Spleen (tissue), 11 donors: ENCODE data around the gene LCA5L. TPM values are rescaled to one million over a fixed set of nuclear protein-coding genes. Genes with fewer than 3 reads are reported as not detected.

Source experiments
- DNase-seq: peaks from one replicate; pipeline ENCODE4 v3.0.0-alpha.2; 2020
- H3K27ac ChIP-seq, 8 donors: fragments of 200-600 bp; sonication (generic) in 7 of 8; 1 replicate in 4 of 8; 2 replicates in 4 of 8; pipeline versions ENCODE4 v1.5.0 to v1.8.0; 2016 to 2021; ENCODE audit warnings: inconsistent platforms in 4 of 8, mild to moderate bottlenecking in 4 of 8, moderate library complexity in 1 of 8
- H3K27me3 ChIP-seq, 7 donors: fragments of 200-600 bp; sonication (generic) in 6 of 7; replicated peaks in 1 of 7; 1 replicate in 4 of 7; 2 replicates in 3 of 7; pipeline versions ENCODE4 v1.5.0 to v1.8.0; 2016 to 2021; ENCODE audit warnings: inconsistent platforms in 3 of 7, mild to moderate bottlenecking in 1 of 7
- H3K36me3 ChIP-seq, 6 donors: fragments of 200-600 bp; sonication (generic) in 5 of 6; 1 replicate in 4 of 6; 2 replicates in 2 of 6; pipeline versions ENCODE4 v1.5.0 to v1.8.0; 2016 to 2021; ENCODE audit warnings: inconsistent platforms in 2 of 6
- H3K4me1 ChIP-seq, 6 donors: fragments of 200-600 bp; sonication (generic) in 5 of 6; 1 replicate in 3 of 6; 2 replicates in 3 of 6; pipeline versions ENCODE4 v1.5.0 to v1.8.0; 2016 to 2021; ENCODE audit warnings: inconsistent platforms in 3 of 6
- H3K4me3 ChIP-seq, 8 donors: fragments of 200-600 bp; sonication (generic) in 7 of 8; 1 replicate in 4 of 8; 2 replicates in 4 of 8; pipeline versions ENCODE4 v1.5.0 to v1.8.0; 2016 to 2021; ENCODE audit warnings: inconsistent platforms in 4 of 8, mild to moderate bottlenecking in 4 of 8, moderate library complexity in 2 of 8
- H3K9me3 ChIP-seq, 8 donors: fragments of 200-600 bp; sonication (generic) in 7 of 8; 1 replicate in 4 of 8; 2 replicates in 4 of 8; pipeline versions ENCODE4 v1.5.0 to v1.8.0; 2016 to 2021; ENCODE audit warnings: inconsistent platforms in 4 of 8
- CTCF ChIP-seq, 11 experiments: fragments of 200-600 bp in 7 of 11; fragments of 450-650 bp in 4 of 11; sonication (generic) in 4 of 11; IDR thresholded peaks in 8 of 11; conservative IDR thresholded peaks in 3 of 11; 1 replicate in 7 of 11; 2 replicates in 4 of 11; pipeline versions ENCODE4 v1.4.0 to v1.8.0; 2016 to 2021; ENCODE audit warnings: antibody characterized with exemption in 11 of 11, inconsistent platforms in 4 of 11, mild to moderate bottlenecking in 1 of 11
- POLR2A ChIP-seq, 3 donors: fragments of 450-650 bp; IDR thresholded peaks; one replicate each; pipeline ENCODE4 v1.5.1; 2017; ENCODE audit warnings: antibody characterized with exemption in 3 of 3, mild to moderate bottlenecking in 1 of 3
- POLR2AphosphoS5 ChIP-seq, 3 donors: sonication (generic); formaldehyde crosslinking; IDR thresholded peaks; one replicate each; pipeline ENCODE4 v1.5.1; 2017; ENCODE audit warnings: antibody characterized with exemption in 3 of 3
- WGBS, 5 donors: extraction: QIAGEN DNeasy Blood & Tissue Kit in 3 of 5; methylation state at CpG; one replicate each; pipeline versions ENCODE4 v1.1.5 to v1.1.7; 2013 to 2018; 5-methylcytosine and 5-hydroxymethylcytosine counted together
- intact Hi-C: fragments of 100-400 bp; cut with DNase I; formaldehyde crosslinking; loops from one replicate; pipeline ENCODE4 v1.15.0; 2023; ENCODE audit warnings: low total_unique reads
- polyA plus RNA-seq, 3 donors: library from polyadenylated mRNA; stranded (reverse); fragments of 200-250 nt; gene quantifications; one replicate each; pipeline ENCODE4 v1.2.1, GENCODE V29; 2013
- total RNA-seq, 7 donors: library from RNA; depleted of rRNA in 3 of 7; stranded (reverse); fragments of >200 nt in 3 of 7; fragmentation: NEBNext Ultra II Directional in 4 of 7; extraction: Animal tissue kit (Norgen Biotek cat#: 25700) in 4 of 7; gene quantifications; one replicate each; pipeline versions ENCODE4 v1.1.0 to v1.2.1, GENCODE V29; 2016 to 2021
- donor health status: healthy with polysubstance abuse.
- donor health status: DM: no; HTN: no; CAD: no; lungs with moderate emphysema.
- donor health status: DM: no; HTN: no; CAD: no.
- donor health status: Bipolar disorder and iron deficiency.
- donor health status: healthy.
- donor health status: DM: no; HTN: no; CAD: no.
- donor health status: DM: yes; HTN: yes; CAD: no.

Gene LCA5L
- total and polyA plus RNA-seq, 10 donors = 0.26 to 1.3 (median 0.46) TPM; not detected in 1

- WGBS, 5 donors = 76 to 91% (median 86%) methylated on average over 3 of the region's 3 CpGs
- no peaks in the 10 kb centered on the region for H3K9me3 ChIP-seq
- no peaks in the 10 kb centered on the region for H3K27me3 ChIP-seq
- no peak for TF ChIP-seq POLR2AphosphoS5 (IDR thresholded peaks at IDR 0.05)
- TF ChIP-seq CTCF (IDR thresholded peaks at IDR 0.05 in 8 of 11, conservative IDR thresholded peaks at IDR 0.05 in 3 of 11) = no peak
- no peaks in the 10 kb centered on the region for H3K4me1 ChIP-seq
- no peak overlapping the region for H3K4me3 ChIP-seq
- H3K27ac ChIP-seq = no peak overlapping the region
- intact Hi-C loops = no loop called here
- DNase-seq = no peak
- H3K36me3 ChIP-seq = no peaks in the 10 kb centered on the region
Measured at GRCh38 chr21:39481886-39482285, 36.3 kb upstream of the LCA5L start.

- intact Hi-C loops = no loop called here
- Histone ChIP-seq H3K4me1 (no peaks in the 10 kb centered on the region), H3K36me3 (no peaks in the 10 kb centered on the region), H3K9me3 (no peaks in the 10 kb centered on the region), H3K4me3 (no peak overlapping the region), H3K27ac (no peak overlapping the region), H3K27me3 (no peaks in the 10 kb centered on the region)
- TF ChIP-seq CTCF (IDR thresholded peaks at IDR 0.05 in 8 of 11, conservative IDR thresholded peaks at IDR 0.05 in 3 of 11) (no peak), POLR2AphosphoS5 (IDR thresholded peaks at IDR 0.05) (no peak), POLR2A (IDR thresholded peaks at IDR 0.05) (no peak)
- 81 to 91% (median 90%) methylated on average over 4 of the region's 4 CpGs for WGBS, 5 donors
- no peak for DNase-seq
Measured at GRCh38 chr21:39480271-39480670, 34.7 kb upstream of the LCA5L start.

DNA sequence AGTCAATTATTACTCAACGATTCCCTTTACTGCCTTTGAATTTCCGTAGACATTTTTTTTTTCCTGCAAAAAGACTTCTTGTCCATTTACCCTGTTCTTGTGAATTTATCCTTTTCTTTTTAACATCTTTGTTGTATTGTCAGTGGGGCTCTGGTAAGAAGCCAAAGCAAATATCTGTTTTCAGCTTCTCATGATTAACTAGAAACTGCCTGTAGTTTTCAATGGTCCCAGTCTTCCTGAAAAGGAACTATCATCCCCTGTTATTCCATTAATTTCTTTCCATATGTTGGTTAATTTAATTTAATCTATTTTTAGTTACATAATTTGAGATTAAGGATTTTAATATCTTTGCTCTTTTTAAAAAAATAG, 34.2 kb upstream of the LCA5L start:
- Histone ChIP-seq H3K4me1 (no peaks in the 10 kb centered on the region), H3K4me3 (no peak overlapping the region), H3K27ac (no peak overlapping the region), H3K9me3 (no peaks in the 10 kb centered on the region), H3K36me3 (no peaks in the 10 kb centered on the region), H3K27me3 (no peaks in the 10 kb centered on the region)
- intact Hi-C loops = no loop called here
- TF ChIP-seq CTCF (IDR thresholded peaks at IDR 0.05 in 8 of 11, conservative IDR thresholded peaks at IDR 0.05 in 3 of 11) (no peak), POLR2A (IDR thresholded peaks at IDR 0.05) (no peak), POLR2AphosphoS5 (IDR thresholded peaks at IDR 0.05) (no peak)
- no peak for DNase-seq
- 37 to 64% (median 55%) methylated on average over 2 of the region's 2 CpGs for WGBS, 5 donors

DNA sequence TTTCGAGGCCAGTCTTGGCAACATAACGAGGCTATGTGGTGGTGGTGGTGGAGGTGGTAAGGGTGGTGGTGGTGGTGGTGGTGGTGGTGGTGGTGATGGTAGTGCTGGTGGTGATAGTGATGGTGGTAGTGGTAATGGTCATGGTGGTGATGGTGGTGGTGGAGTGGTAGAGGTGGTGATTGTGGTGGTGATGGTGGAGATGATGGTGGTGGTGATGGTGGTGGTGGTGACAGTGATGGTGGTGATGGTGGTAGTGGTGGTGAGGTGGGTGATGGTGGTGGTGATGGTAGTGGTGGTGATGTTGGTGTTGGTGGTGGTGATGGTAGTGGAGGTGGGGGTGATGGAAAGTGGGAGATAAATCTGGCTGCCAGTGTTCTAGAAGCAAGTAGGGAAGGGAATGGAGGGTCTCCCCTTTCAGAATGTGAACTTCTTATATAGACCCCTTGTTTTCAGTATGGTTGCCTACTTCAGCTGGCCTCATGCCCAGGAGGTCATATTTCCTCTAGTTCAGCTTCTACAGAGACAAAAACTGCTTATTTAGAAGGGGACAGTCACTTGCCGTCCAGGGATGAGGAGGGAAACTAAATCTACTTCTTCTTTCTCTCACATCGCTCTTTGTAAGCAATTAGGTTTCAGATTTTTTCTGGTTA, 33.7 kb upstream of the LCA5L start:
- intact Hi-C loops = no loop called here
- Histone ChIP-seq H3K27me3 (no peaks in the 10 kb centered on the region), H3K4me3 (no peak overlapping the region), H3K4me1 (no peaks in the 10 kb centered on the region), H3K9me3 (no peaks in the 10 kb centered on the region), H3K27ac (no peak overlapping the region), H3K36me3 (no peaks in the 10 kb centered on the region)
- TF ChIP-seq POLR2A (IDR thresholded peaks at IDR 0.05) (no peak), CTCF (IDR thresholded peaks at IDR 0.05 in 8 of 11, conservative IDR thresholded peaks at IDR 0.05 in 3 of 11) (no peak), POLR2AphosphoS5 (IDR thresholded peaks at IDR 0.05) (no peak)
- 74 to 87% (median 83%) methylated on average over 4 of the region's 4 CpGs for WGBS, 5 donors
- DNase-seq = no peak
